ENCODE measurements around the gene MOB3B.

Gene MOB3B

GRCh38 chr9:27331393-27331792 is 198.2 kb downstream of the MOB3B start:
- no peak for DNase-seq

GRCh38 chr9:27329291-27329690 is 200.3 kb downstream of the MOB3B start:
- no peak for DNase-seq

GRCh38 chr9:27328483-27328882 is 201.1 kb downstream of the MOB3B start:
- no peak for DNase-seq

GRCh38 chr9:27311184-27311583 is 218.4 kb downstream of the MOB3B start:
- no peak for DNase-seq

GRCh38 chr9:27310582-27310981 is 219.0 kb downstream of the MOB3B start:
- DNase-seq = no peak

GRCh38 chr9:27308691-27309390 is 220.8 kb downstream of the MOB3B start:
- no peak for DNase-seq

- DNase-seq = no peak
These were observed 225.1 kb downstream of the MOB3B start for GRCh38 chr9:27304521-27304920.

GRCh38 chr9:27303219-27303618 is 226.4 kb downstream of the MOB3B start:
- DNase-seq = no peak

- DNase-seq = no peak
These were observed 232.6 kb downstream of the MOB3B start, which contains the start of gene EQTN for GRCh38 chr9:27297050-27297449. TSS of gene EQTN (minus strand) at chr9:27297150. CDS start at chr9:27297055, 95 bp downstream.

GRCh38 chr9:27293996-27294395 is 235.6 kb downstream of the MOB3B start:
- no peak for DNase-seq

GRCh38 chr9:27292659-27293405 is 236.8 kb downstream of the MOB3B start:
- DNase-seq = no peak

- no peak for DNase-seq
These were observed 238.3 kb downstream of the MOB3B start for GRCh38 chr9:27291292-27291691.

GRCh38 chr9:27282269-27282668 is 247.3 kb downstream of the MOB3B start:
- DNase-seq = no peak

- DNase-seq = no peak
These were observed 248.8 kb downstream of the MOB3B start for GRCh38 chr9:27280860-27281259.

- no peak for DNase-seq
These were observed 249.4 kb downstream of the MOB3B start for GRCh38 chr9:27280249-27280648.

GRCh38 chr9:27279611-27280010 is 250.0 kb downstream of the MOB3B start:
- DNase-seq = no peak

GRCh38 chr9:27278374-27278773 is 251.2 kb downstream of the MOB3B start:
- no peak for DNase-seq

GRCh38 chr9:27276193-27277030 is 253.2 kb downstream of the MOB3B start:
- DNase-seq = peak in 3 of 6 experiments; percentile 22 to 54 (median 37)
